DOHH2 (cell line): ENCODE results near the gene RPAP3.

ENCODE experiments used
- CTCF ChIP-seq: fragments of 200-600 bp; sonication (generic); IDR thresholded peaks from one replicate; pipeline ENCODE4 v1.5.1; 2014; ENCODE audit warnings: antibody characterized with exemption, mild to moderate bottlenecking, low read depth, low read length; ENCODE audit not compliant: poor library complexity, severe bottlenecking
- EZH2phosphoT487 ChIP-seq: fragments of 200-600 bp; sonication (generic); IDR thresholded peaks from 2 replicates; pipeline ENCODE4 v1.6.1; 2017; ENCODE audit warnings: borderline replicate concordance, mild to moderate bottlenecking, antibody characterized with exemption, low read length, moderate library complexity, mixed read lengths

GRCh38 chr12:47754126-47754525 lies 48.3 kb upstream of the RPAP3 start:
- TF ChIP-seq CTCF (no peak), EZH2phosphoT487 (no peak)
